Breast epithelium (tissue), 4 donors: ENCODE results near the gene ZRANB1. TPM values are rescaled to one million over a fixed set of nuclear protein-coding genes. Genes with fewer than 3 reads are reported as not detected.
"Not testable (repeated sequence)": the region's sequence is repeated elsewhere in the genome, so short reads cannot be mapped to it uniquely, and the experiment has no call there.

ENCODE experiments used
- DNase-seq, 2 donors: peaks; one replicate each; pipeline ENCODE4 v3.0.0-alpha.2; 2019; ENCODE audit warnings: low spot score in 2 of 2
- H3K27ac ChIP-seq, 2 donors: fragments of 200-600 bp; sonication (generic) in 1 of 2; one replicate each; pipeline ENCODE4 v1.5.1; 2016 to 2019; ENCODE audit warnings: mild to moderate bottlenecking in 1 of 2
- H3K27me3 ChIP-seq, 2 donors: fragments of 200-600 bp; sonication (generic) in 1 of 2; one replicate each; pipeline versions ENCODE4 v1.5.1 to v1.6.0; 2017 to 2019; ENCODE audit warnings: control low read depth in 1 of 2, mild to moderate bottlenecking in 1 of 2
- H3K36me3 ChIP-seq: fragments of 200-600 bp; one replicate; pipeline ENCODE4 v1.5.1; 2019
- H3K4me1 ChIP-seq, 2 donors: fragments of 200-600 bp; sonication (generic); one replicate each; pipeline ENCODE4 v1.5.1; 2016 to 2019; ENCODE audit warnings: control low read depth in 1 of 2
- H3K4me3 ChIP-seq, 3 donors: fragments of 200-600 bp; sonication (generic); 1 replicate in 2 of 3; 2 replicates in 1 of 3; pipeline ENCODE4 v1.5.1; 2016 to 2019; ENCODE audit warnings: mild to moderate bottlenecking in 3 of 3, moderate library complexity in 2 of 3
- H3K9me3 ChIP-seq, 2 donors: fragments of 200-600 bp; sonication (generic) in 1 of 2; one replicate each; pipeline ENCODE4 v1.5.1; 2016 to 2019; ENCODE audit warnings: control low read depth in 1 of 2
- CTCF ChIP-seq, 3 donors: fragments of 450-650 bp; IDR thresholded peaks; one replicate each; pipeline ENCODE4 v1.5.1; 2016 to 2017; ENCODE audit warnings: antibody characterized with exemption in 3 of 3, mild to moderate bottlenecking in 3 of 3, moderate library complexity in 3 of 3
- POLR2A ChIP-seq: fragments of 450-650 bp; IDR thresholded peaks from one replicate; pipeline ENCODE4 v1.6.1; 2016; ENCODE audit warnings: antibody characterized with exemption, mild to moderate bottlenecking, moderate library complexity
- POLR2AphosphoS5 ChIP-seq, 3 donors: sonication (generic); formaldehyde crosslinking; IDR thresholded peaks; one replicate each; pipeline ENCODE4 v1.6.1; 2017; ENCODE audit warnings: antibody characterized with exemption in 3 of 3
- intact Hi-C: fragments of 100-400 bp; cut with DNase I; formaldehyde crosslinking; loops from one replicate; pipeline ENCODE4 v1.15.1; 2023; ENCODE audit warnings: low total_unique reads
- total RNA-seq, 3 donors: library from RNA; depleted of rRNA; stranded (reverse); fragments of >200 nt; gene quantifications; one replicate each; pipeline ENCODE4 v1.1.0, GENCODE V29; 2016

Gene ZRANB1
- total RNA-seq, 3 donors from 2014 or later: 32.4 to 37.4 (median 35.1) TPM

DNA sequence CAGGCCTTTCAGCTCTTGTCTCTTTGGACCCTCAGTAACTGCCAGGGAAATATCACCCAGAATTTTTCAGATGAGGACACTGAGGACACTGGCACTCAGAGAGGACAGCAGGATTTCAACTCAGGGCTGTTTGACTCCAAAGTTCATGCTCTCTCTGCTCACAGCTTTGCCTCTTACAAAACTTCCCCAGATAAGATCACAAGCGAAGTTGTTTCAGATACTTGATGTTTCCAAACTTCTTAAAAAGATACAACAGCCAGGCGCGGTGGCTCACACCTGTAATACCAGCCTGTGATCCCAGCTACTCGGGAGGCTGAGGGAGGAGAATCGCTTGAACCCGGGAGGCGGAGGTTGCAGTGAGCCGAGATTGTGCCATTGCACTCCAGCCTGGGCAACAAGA lies 32.4 kb upstream of the ZRANB1 start:
- DNase-seq: no peak
- no peaks in the 10 kb centered on the region for H3K9me3 ChIP-seq
- no peak for TF ChIP-seq CTCF (IDR thresholded peaks at IDR 0.05)
- TF ChIP-seq POLR2AphosphoS5 (IDR thresholded peaks at IDR 0.05): no peak
- no peak for TF ChIP-seq POLR2A
- H3K36me3 ChIP-seq: no peaks in the 10 kb centered on the region
- no peak overlapping the region for H3K4me3 ChIP-seq
- H3K4me1 ChIP-seq: peaks cover 0 to 6% of the 10 kb centered on the region in 2 donors
- H3K27me3 ChIP-seq: no peaks in the 10 kb centered on the region
- H3K27ac ChIP-seq: no peak overlapping the region
- intact Hi-C loops: loop anchor here (2.0 kb wide), 1 partner anchor 15 kb away; no protein-coding TSS in a partner anchor

- intact Hi-C loops: no loop called here
- peak in 1 of 2 donors; percentile 9 for DNase-seq
- no peaks in the 10 kb centered on the region for H3K36me3 ChIP-seq
- H3K4me1 ChIP-seq: peaks cover 0 to 6% of the 10 kb centered on the region in 2 donors
- H3K27me3 ChIP-seq: no peaks in the 10 kb centered on the region
- H3K9me3 ChIP-seq: no peaks in the 10 kb centered on the region
- no peak for TF ChIP-seq POLR2A
- no peak for TF ChIP-seq CTCF (IDR thresholded peaks at IDR 0.05)
- TF ChIP-seq POLR2AphosphoS5 (IDR thresholded peaks at IDR 0.05): no peak
- no peak overlapping the region for H3K4me3 ChIP-seq
- peak overlapping the region; percentile 64 to 67 for H3K27ac ChIP-seq
Measured at GRCh38 chr10:124911124-124912067, 30.5 kb upstream of the ZRANB1 start.

GRCh38 chr10:124912101-124912886 lies 29.6 kb upstream of the ZRANB1 start:
- H3K9me3 ChIP-seq: no peaks in the 10 kb centered on the region
- peak in 1 of 2 donors; percentile 2 for DNase-seq
- no peak overlapping the region for H3K4me3 ChIP-seq
- H3K27ac ChIP-seq: peak overlapping the region in 1 of 2 donors; percentile 67
- intact Hi-C loops: no loop called here
- H3K27me3 ChIP-seq: no peaks in the 10 kb centered on the region
- peaks cover 0 to 6% of the 10 kb centered on the region in 2 donors for H3K4me1 ChIP-seq
- H3K36me3 ChIP-seq: no peaks in the 10 kb centered on the region
- TF ChIP-seq POLR2AphosphoS5 (IDR thresholded peaks at IDR 0.05): no peak
- TF ChIP-seq CTCF (IDR thresholded peaks at IDR 0.05): no peak
- no peak for TF ChIP-seq POLR2A

- intact Hi-C loops: no loop called here
- H3K36me3 ChIP-seq: no peaks in the 10 kb centered on the region
- TF ChIP-seq POLR2AphosphoS5 (IDR thresholded peaks at IDR 0.05) (no peak), POLR2A (no peak), CTCF (IDR thresholded peaks at IDR 0.05) (no peak)
- peak in 1 of 2 donors; percentile 44 for DNase-seq
- H3K4me3 ChIP-seq: no peak overlapping the region
- no peak overlapping the region for H3K27ac ChIP-seq
- peaks cover 0 to 6% of the 10 kb centered on the region in 2 donors for H3K4me1 ChIP-seq
- H3K27me3 ChIP-seq: no peaks in the 10 kb centered on the region
- no peaks in the 10 kb centered on the region for H3K9me3 ChIP-seq
Measured at GRCh38 chr10:124913167-124913566, 28.8 kb upstream of the ZRANB1 start.

DNA sequence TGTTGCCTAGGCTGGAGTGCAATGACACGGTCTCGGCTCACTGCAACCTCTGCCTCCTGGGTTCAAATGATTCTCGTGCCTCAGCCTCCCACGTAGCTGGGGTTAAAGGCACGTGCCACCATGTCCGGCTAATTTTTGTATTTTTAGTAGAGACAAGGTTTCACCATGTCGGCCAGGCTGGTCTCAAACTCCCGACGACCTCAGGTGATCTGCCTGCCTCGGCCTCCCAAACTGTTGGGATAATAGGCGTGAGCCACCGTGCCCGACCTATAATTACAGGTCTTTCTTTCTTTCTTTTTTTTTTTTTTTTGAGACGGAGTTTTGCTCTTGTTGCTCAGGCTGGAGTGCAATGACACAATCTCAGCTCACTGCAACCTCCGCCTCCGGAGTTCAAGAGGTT lies 27.5 kb upstream of the ZRANB1 start:
- H3K36me3 ChIP-seq, H3K27ac ChIP-seq, H3K4me3 ChIP-seq, intact Hi-C loops, H3K27me3 ChIP-seq, H3K4me1 ChIP-seq, H3K9me3 ChIP-seq: not testable (repeated sequence)
- DNase-seq: peak in 1 of 2 donors; percentile 30
